ENCODE results near the gene RIOK3. TPM values are rescaled to one million over a fixed set of nuclear protein-coding genes. Genes with fewer than 3 reads are reported as not detected.

The RIOK3 gene
- total RNA-seq, 1 experiment from 2014 or later, result 19.4 TPM

GRCh38 chr18:23452728-23453679 is at the start of gene RIOK3 (continued):
- TF ChIP-seq NR3C1 (CRISPR knock-in tag; conservative IDR thresholded peaks at IDR 0.05; ENCODE audit: low read depth), result no peak
- TF ChIP-seq MXD4 (CRISPR knock-in tag; IDR thresholded peaks at IDR 0.05; ENCODE audit: borderline replicate concordance), result no peak
- TF ChIP-seq FOXK1 (CRISPR knock-in tag; IDR thresholded peaks at IDR 0.05), result peak; percentile 76; the same call in 1 of the 2 replicates
- TF ChIP-seq ATF3 (CRISPR knock-in tag; conservative IDR thresholded peaks at IDR 0.05), result no peak
- TF ChIP-seq ZNF138 (CRISPR knock-in tag; conservative IDR thresholded peaks at IDR 0.05), result no peak
- no peak for TF ChIP-seq NR1H2 (CRISPR knock-in tag; IDR thresholded peaks at IDR 0.05)
- peak; percentile 72 for TF ChIP-seq NFYB (CRISPR knock-in tag; conservative IDR thresholded peaks at IDR 0.05; ENCODE audit: low read depth)
- TF ChIP-seq STAT6 (CRISPR knock-in tag; conservative IDR thresholded peaks at IDR 0.05; ENCODE audit: low read depth), result no peak
- TF ChIP-seq ATF2 (CRISPR knock-in tag; IDR thresholded peaks at IDR 0.05; ENCODE audit: borderline replicate concordance, low read depth), result no peak
- TF ChIP-seq TP53 (CRISPR knock-in tag; IDR thresholded peaks at IDR 0.05), result no peak
- no peak for TF ChIP-seq ZNF416 (CRISPR knock-in tag; IDR thresholded peaks at IDR 0.05)
- TF ChIP-seq CBFB (CRISPR knock-in tag; IDR thresholded peaks at IDR 0.05; ENCODE audit: low read depth), result no peak
- TF ChIP-seq ARID4B (CRISPR knock-in tag; IDR thresholded peaks at IDR 0.05; ENCODE audit: borderline replicate concordance), result 0 out of 2 replicates have a peak, but pooled peaks have one; percentile 78
- TF ChIP-seq MYBL2 (CRISPR knock-in tag; IDR thresholded peaks at IDR 0.05), result no peak

GRCh38 chr18:23403310-23403709 is 49.8 kb upstream of the RIOK3 start:
- ATAC-seq (no peak), DNase-seq (ENCODE audit: low spot score) (no peak)
- Mint-ChIP-seq H3K36me3 (peaks cover 8% of the 10 kb centered on the region), H3K4me1 (peaks cover 12% of the 10 kb centered on the region), H3K27ac (no peak overlapping the region), H3K27me3 (ENCODE audit: low read depth) (no peaks in the 10 kb centered on the region), H3K4me3 (no peak overlapping the region), H3K9me3 (peaks cover 5% of the 10 kb centered on the region)
- ChIA-PET POLR2A (no interaction called here), CTCF (interaction anchor here (0.6 to 1.0 kb wide), 2 partner anchors 8 to 10 kb away, joined by 3 read pairs; no protein-coding TSS in a partner anchor)
- TF ChIP-seq IRF1 (CRISPR knock-in tag; IDR thresholded peaks at IDR 0.05) (no peak), TCF7 (CRISPR knock-in tag; IDR thresholded peaks at IDR 0.05; ENCODE audit: low read depth) (no peak), ATF2 (CRISPR knock-in tag; IDR thresholded peaks at IDR 0.05; ENCODE audit: borderline replicate concordance, low read depth) (no peak), TP53 (CRISPR knock-in tag; IDR thresholded peaks at IDR 0.05) (no peak), E2F1 (CRISPR knock-in tag; IDR thresholded peaks at IDR 0.05) (no peak), ZNF671 (CRISPR knock-in tag; IDR thresholded peaks at IDR 0.05) (no peak), ZNF425 (CRISPR knock-in tag; conservative IDR thresholded peaks at IDR 0.05) (no peak)
